Femur (tissue), 1 donor: Measurements from ENCODE around the gene SNED1.
A peak's percentile ranks its signal among the peaks of the same experiment; 100 is the strongest.

Experiments
- DNase-seq: peaks from one replicate; pipeline ENCODE4 v3.0.0-alpha.2; 2017

Gene SNED1

DNA sequence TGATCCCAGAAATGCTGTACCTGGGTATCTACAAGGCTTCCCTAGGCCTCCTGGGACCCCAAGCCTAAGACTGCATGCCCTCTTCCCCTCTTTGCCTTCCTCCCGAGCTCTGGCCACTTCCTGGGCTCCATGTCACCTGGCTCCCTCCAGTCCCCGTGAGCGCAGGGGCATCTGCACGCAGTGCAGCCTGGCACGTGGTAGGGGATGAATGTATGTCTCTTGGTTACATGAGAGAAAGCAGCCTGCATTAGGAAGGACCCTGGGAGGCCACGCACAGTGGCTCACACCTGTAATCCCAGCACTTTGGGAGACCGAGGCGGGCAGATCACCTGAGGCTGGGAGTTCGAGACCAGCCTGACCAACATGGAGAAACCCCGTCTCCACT is 135.0 kb downstream of the SNED1 start:
- no peak for DNase-seq

DNA sequence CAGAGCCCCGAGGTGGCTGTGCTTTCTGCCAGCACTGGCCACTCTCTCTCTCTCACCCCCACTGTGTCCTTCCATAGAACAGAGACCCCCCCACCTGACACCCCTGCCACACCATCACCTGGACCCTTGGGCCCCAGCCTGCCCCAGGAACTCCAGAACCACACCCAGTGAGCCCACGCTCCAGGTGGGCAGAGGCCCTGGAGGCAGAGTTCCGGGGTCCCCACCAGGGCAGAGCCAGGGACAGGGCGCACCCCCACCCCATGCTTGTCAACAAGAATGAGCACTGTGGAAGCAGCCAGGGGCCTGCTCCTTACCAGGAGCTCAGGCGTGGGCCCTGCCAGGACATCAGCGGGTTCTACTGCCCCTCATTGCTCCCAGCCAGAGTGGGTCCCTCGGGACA is 136.3 kb downstream of the SNED1 start:
- no peak for DNase-seq

DNA sequence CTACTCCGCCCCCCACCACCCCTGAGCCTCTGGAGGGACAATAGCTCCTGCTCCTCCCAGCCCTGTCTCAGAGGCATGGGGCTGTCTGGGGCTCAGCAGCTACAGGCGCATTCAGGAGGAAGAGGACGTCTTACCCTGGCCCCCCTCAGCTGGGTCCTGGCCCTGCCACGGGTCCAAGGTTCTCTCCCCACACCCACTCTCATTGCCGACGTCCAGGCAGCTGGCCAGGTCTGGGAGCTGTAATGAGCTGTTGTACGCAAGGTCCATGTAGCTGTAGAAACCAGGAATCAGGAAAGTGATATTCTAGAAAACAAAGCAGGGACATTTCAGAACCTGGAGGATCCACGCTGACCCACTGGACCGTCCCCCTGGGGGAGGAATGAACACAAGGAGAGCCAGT is 137.3 kb downstream of the SNED1 start:
- DNase-seq = peak; percentile 34

DNA sequence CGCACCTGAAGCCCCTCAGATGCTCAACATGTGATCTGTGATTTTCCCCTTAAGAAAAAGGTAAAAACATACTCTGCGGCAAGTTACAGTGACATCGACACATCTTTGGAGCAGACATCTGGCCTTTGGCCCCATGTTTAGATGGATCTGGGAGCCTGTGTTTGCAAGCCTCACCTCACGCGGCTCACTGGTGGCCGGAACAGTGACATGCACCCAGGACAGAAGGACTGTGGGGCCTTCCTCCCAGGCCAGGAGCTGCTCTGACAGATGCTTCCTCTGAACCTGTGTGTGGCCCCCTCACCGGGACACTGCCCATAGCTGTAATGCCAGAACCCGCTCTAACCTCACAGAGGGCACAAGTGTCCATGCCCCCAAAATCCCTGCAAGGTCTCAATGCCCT is 137.8 kb downstream of the SNED1 start:
- no peak for DNase-seq

DNA sequence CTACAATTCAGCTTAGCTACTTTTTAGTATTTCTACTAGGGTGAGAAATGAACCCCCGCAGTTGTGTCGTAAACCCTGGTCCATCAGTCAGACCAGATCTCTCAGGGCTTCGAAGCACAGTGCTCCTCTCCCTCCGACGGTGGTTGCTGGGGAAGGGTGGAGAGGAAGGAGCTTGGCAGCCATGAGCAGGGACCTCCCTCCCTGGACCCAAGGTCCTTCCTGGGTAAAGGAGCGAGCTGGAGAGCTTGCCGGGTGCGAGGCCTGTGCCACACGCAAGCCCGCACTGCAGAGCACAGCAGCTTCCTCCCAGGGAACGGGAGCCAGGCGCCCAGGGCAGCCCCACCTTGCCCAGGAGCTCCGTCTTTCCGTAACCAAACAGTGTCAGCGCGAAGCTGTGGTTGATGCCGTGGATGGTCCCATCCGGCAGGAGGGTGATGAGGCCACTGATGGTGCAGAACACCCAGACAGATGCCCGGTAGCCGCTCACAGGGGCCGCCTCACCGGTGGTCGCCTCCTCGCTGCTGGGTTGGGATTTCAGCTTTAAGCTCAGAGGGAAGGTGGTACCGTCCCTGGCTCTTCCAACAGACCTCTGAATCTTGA is 138.3 kb downstream of the SNED1 start:
- no peak for DNase-seq

DNA sequence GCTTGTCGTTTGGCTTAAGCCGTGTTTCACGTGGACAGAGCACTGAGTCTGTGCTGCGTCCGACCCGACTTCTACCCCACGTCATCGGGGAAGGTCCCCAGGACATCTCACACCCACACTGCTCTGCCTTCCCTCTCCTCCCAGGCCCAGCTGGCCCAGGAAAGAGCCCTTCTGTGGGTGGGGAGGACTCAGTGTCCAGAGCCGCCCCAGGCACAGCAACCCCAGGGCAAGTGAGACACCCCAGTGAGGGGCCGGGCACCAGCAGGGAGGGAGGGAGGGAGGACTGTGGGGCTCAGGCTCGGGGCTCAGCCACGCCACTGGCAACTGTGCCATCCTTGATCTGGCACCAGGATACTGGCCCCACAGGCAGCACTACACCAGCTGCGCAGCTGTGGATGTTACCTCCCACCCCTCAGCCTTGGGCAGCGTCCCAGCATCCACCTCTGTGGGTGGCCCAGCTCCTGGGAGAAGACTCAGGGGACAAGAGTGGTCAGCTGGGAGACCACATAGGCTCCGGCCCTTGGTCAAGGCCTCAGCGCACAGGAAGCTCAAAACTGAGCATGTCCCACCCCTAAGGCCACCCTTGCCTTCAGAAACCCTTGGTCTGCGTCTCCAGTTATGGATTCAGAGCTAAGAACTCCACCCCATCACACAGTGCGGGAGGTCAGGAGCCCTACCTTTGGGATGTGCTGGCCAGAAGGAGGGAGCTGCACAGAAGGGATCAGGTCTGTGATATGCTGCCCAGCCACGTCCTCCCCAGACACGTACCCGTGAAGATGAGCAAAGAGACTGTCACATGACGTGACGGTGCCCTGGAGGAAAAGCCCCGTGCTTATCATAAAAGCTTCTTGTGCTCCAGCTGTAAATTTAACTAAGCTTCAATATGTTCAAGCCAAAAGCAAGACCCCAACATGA is 139.1 kb downstream of the SNED1 start:
- DNase-seq = no peak

DNA sequence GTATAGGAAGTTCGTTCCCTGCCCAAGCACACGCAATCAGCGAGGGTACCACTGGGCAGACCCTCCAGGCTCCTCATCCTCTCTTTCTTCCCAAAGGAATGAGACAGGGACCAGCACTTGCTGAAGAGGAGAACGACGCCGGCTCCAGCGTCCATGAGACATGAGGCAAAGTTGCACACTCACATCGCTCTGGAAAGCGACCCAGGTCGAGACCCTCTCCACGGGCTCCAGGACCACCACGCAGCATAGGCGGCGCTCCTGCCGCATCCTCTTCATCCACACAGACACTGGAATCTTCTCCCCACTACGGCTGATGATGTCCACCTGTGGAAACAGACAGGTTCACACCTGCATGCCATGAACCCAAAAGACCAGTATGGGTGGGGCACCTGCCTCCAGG is 140.1 kb downstream of the SNED1 start:
- no peak for DNase-seq

DNA sequence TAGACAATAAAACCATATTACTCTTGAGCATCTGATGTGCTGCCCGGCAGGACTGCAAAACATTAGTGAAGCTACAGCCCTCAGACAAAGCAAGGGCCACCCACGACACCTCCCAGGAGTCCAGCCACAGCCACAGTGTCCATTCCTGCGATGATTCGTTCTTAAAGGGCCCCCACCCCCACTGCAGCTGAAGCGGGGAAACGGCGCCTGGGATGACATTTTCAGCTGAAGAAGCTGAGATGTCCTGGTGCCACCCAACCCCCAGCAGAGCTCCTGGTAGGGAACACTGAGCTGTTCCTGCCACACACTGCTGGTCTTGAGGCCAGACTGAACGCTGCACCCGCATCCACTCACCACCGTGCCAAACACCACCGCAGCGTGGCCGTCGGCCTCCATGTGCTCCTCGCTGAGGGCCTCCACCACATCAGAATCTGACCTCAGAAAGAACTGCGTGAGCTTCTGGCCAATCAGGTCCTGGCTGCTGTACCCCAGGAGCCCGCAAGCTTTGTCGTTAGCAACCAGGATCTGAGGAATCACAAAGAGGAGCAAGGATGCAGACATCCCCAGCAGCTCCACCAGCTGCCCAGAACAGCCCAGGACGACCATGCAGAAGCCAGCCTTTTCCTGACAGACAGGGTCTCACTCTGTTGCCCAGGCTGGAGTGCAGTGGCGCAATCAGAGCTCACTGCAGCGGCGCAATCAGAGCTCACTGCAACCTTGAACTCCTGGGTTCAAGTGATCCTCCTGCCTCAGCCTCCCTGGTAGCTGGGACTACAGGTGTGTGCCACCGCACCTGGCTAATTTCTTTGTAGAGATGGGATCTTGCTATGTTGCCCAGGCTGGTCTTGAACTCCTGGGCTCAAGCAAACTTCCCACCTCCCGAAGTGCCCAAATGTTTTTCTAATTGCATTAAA is 141.4 kb downstream of the SNED1 start:
- DNase-seq = no peak

DNA sequence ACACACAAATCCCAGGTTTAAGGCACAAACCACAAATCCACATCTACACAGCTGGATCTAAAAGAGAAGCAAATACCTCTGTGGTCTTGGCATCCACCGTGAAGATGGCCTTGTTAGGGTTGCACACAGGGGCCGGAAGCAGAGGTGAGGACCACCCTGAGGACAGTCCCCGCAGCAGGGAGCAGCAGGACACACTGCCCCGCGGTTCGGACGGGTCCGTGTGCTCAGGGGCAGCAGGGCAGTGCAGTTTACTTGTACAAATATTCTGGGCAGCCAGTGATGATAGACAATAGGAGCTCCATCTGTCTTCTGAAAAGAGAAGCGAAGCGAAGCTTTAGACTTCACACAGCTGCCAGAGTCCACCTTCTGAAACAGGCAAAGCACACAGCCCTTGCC is 142.0 kb downstream of the SNED1 start:
- DNase-seq = no peak

DNA sequence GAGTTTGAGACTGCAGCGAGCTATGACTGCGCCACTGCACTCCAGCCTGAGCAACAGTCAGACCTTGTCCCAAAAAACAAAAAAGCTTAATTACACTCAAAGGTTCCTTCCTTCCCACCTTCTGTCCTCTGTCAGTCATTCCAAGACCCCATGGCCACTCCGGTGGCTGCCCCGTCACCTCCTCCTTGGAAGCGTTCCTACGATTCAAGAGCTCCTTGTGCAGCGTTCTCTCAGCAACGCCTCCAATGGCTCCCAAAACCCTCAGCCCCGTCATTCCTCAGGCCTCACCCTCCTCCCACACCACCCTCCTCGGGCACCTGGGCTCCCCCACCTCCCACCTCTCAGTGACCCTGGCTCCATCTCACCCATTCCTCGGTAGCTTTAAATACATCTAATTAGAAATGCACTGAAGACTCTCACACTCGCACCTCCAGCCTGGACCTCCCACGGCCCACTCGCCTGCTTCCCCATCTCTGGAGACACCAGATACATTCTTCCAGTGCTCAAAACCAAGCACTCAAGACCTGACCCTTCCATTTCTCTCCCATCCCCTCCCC is 142.9 kb downstream of the SNED1 start:
- no peak for DNase-seq

DNA sequence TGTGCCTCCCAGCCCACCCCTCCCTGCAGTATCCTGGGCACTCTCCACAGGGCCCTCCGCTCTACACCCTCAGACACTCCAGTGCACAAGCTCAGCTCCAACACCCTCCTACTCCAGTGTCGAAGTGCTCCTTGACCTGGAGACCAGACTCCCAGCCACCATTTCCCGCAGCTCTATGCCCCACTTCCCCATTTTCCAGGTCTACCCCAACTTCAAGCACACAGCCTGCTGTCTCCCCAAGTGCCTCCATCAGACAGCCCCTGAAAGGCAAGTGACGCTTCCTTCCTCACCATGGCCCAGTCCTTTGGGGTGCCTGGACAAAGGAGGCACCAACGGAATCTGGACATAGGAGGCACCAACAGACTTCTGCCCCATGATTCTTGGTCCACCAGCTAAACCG is 143.6 kb downstream of the SNED1 start:
- DNase-seq = no peak

DNA sequence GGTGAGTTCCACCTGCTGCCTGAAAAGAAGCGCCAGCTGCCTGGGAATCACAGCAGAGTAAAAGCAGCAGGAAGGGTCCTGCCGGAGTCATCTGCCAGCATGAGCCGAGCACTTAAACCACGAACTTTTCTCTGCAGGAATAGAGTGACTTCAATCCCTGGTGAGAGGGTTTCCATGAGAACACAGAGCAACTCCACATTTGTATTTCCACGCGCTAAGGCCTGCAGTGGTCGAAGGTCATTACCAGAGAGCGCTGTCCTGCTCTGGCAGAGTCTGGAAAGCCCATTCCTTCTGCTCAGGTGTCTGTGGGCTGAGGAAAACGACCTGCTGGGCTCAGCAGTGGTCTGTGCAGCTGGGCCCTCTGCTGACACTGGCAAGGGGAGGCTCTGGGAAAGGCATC is 144.2 kb downstream of the SNED1 start:
- DNase-seq = no peak
